Renal cortex interstitium (tissue), 11 donors: ENCODE data around the gene DOC2B. TPM values are rescaled to one million over a fixed set of nuclear protein-coding genes. Genes with fewer than 3 reads are reported as not detected.
"Not testable (repeated sequence)": the region's sequence is repeated elsewhere in the genome, so short reads cannot be mapped to it uniquely, and the experiment has no call there.

Source experiments
- DNase-seq, 11 donors: peaks; one replicate each; pipeline ENCODE4 v3.0.0-alpha.2; 2013; ENCODE audit warnings: low read depth in 9 of 11, low spot score in 4 of 11; ENCODE audit errors: extremely low read depth in 1 of 11
- polyA plus RNA-seq, 3 donors: library from polyadenylated mRNA; unstranded; fragments of 120-200 nt; gene quantifications; one replicate each; pipeline ENCODE4 v1.2.1, GENCODE V29; 2013; ENCODE audit not compliant: insufficient read length in 3 of 3

DOC2B gene
- polyA plus RNA-seq, 3 donors: 49.7 to 84.3 (median 51.7) TPM

- DNase-seq: not testable (repeated sequence)
Observed at GRCh38 chr17:139401-140205, 41.8 kb downstream of the DOC2B start.

DNA sequence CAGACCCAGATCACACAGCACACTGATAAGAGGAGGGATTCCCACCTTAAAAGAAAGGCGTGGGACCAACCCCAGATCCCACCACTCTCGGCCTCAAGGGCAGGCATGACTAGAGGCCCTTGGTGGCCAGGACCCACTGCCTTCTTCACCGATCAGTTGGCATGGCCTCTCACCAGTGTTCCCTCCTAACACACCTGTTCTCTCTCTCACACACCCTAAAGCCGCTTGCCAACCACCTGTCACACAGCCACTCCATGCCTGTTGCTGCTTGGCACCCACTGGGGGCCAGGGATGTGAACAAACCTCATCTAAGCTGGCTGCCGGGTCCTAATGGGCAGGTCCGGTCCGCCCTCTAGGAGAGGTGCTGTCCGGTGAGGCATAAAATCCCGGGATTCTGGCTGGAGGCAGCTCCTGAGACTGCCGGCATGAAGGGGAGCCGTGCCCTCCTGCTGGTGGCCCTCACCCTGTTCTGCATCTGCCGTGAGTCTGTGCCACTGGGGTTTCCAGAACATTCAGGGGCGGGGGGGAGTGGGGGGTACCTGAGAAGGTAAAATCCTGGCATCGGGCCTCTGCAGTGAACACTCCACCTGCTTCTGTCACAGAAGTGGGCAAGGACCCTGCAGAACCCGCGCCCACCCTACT is 44.2 kb downstream of the DOC2B start, which contains the start of gene SCGB1C2:
SCGB1C2 (plus strand) TSS at position 404 of the 642 bp plus-strand sequence; CDS start at position 426, 22 bp downstream.
- DNase-seq: not testable (repeated sequence)

DNA sequence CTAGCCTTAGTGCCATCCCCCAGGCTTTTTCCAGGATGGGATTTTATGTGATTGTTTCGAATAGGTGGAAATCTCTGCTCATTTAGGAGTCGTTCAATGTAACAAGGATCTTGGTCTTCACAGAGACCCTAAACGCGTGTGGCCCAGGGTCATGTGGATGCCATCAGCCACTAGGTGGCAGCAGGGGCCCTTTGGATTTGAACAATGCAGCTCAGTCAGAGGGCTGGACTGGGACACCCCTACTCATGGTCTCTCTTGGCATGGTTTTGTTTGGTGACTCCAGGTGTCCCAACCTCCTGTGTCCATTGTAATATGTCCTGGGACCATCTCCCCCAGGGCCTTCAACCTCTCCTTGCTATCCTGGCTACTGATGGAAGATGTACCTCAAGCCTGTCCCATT is 44.9 kb downstream of the DOC2B start:
- DNase-seq: not testable (repeated sequence)

GRCh38 chr17:135895-136294 is 45.6 kb downstream of the DOC2B start:
- DNase-seq: not testable (repeated sequence)

DNA sequence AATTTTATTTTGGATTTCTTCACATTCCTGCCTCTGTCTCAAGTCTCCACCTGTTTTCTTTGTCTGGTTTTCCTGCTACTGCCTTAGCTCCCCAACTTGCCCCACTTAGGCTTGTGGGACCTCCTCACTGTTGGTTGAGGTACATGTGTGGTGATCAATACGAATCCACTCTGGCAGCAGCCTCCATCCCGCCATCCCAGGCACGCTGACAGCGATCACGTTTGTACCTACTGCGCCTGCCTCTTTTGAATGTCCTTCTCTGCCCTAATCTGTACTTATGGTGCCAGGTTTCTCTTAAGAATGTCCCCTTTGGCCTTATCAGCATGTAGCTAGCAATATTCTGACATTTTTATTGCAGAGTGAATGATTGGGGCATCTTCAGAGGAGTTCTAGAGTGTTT is 46.4 kb downstream of the DOC2B start:
- not testable (repeated sequence) for DNase-seq

- DNase-seq: not testable (repeated sequence)
Observed at GRCh38 chr17:134332-134785, 47.1 kb downstream of the DOC2B start.

DNA sequence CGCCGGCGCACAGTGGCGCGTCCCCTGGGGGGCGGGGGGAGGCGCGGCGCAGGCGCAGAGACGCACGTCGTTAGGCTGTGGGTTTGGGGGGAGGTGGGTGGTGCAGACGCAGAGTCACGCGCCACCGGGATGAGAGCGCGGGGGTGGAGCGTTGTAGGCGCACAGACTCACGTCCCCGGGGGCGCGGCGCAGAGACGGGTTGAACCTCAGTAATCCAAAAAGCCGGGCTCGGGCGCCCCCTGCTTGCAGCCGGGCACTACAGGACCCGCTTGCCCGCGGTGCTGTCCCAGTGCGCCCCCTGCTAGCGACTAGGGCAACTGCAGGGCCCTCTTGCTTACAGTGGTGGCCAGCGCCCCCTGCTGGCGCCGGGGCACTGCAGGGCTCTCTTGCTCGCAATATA is 47.5 kb downstream of the DOC2B start:
- not testable (repeated sequence) for DNase-seq

DNA sequence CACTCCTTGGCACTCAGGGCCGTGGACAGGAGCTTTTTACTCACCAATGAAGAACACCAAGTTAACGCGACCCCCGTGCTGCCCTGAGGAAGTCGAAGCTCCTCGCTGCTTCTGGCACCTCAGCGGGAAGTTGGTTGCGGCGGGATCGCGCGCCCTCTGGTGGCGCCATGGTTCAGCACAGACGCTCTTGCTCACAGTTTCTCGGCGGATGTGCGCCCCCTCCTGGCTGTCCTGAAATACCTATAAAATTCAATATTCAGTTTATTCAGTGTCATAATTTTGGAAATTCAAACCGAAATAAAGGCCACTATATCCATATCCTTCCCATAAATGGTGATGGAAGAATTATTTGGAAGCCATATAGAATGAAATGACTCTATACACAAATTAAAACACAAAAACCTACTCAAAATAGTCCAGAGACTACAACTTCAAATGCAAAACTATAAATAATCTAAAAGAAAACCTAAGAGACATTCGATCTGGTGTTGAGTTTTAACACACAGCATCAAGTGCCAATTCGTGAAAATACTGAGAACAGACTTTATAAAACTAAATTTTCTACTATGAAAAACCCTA is 63.0 kb downstream of the DOC2B start:
- peak in 1 of 11 donors; percentile 18 for DNase-seq

GRCh38 chr17:113111-113510 is 68.3 kb downstream of the DOC2B start:
- peak in 1 of 11 donors; percentile 2 for DNase-seq

Other genes with a start within 250 kb of the DOC2B start
- gene SCGB1C2, start 44.1 kb downstream of the DOC2B start, polyA plus RNA-seq: 1 to 10 TPM in 1 of 3 donors, under 1 TPM in 1, not detected in 1; 0.88 to 2.6 TPM
- gene RPH3AL, start 171.2 kb upstream of the DOC2B start, polyA plus RNA-seq: 10 to 100 TPM; 12.7 to 31.3 (median 17.6) TPM